Stimulated activated CD4-positive, alpha-beta T cell treated with anti-CD3 and anti-CD28 coated beads, Interleukin-12 subunit alpha, Interleukin-12 subunit beta, amount 100 ng/mL, for 4 hours (primary cell): ENCODE measurements around the gene KCNK17.

ENCODE experiments used
- DNase-seq: peaks from one replicate; pipeline ENCODE4 v3.0.0-alpha.2; 2020

KCNK17 gene

GRCh38 chr6:39263303-39264037 lies 50.7 kb downstream of the KCNK17 start:
- no peak for DNase-seq

- no peak for DNase-seq
These were observed 52.5 kb downstream of the KCNK17 start for GRCh38 chr6:39261751-39262150.

GRCh38 chr6:39260953-39261352 lies 53.3 kb downstream of the KCNK17 start:
- no peak for DNase-seq

GRCh38 chr6:39260456-39260855 lies 53.8 kb downstream of the KCNK17 start:
- no peak for DNase-seq

GRCh38 chr6:39256294-39256940 lies 57.8 kb downstream of the KCNK17 start:
- no peak for DNase-seq

GRCh38 chr6:39254999-39255535 lies 59.2 kb downstream of the KCNK17 start:
- DNase-seq: no peak

GRCh38 chr6:39251406-39251805 lies 62.8 kb downstream of the KCNK17 start:
- DNase-seq: no peak

- no peak for DNase-seq
These were observed 63.7 kb downstream of the KCNK17 start for GRCh38 chr6:39250507-39250906.

GRCh38 chr6:39249278-39249677 lies 64.9 kb downstream of the KCNK17 start:
- DNase-seq: no peak
